BE2C (cell line): ENCODE results near the gene LRRC14B.

Source experiments
- DNase-seq: peaks from one replicate; pipeline ENCODE4 v3.0.0-alpha.2; 2020
- H3K27me3 ChIP-seq: fragments of 250-450 bp; sonication (Bioruptor Pico); 2 replicates; pipeline ENCODE4 v1.5.1; 2020; ENCODE audit warnings: mild to moderate bottlenecking
- H3K36me3 ChIP-seq: fragments of 250-450 bp; sonication (Bioruptor Pico); 2 replicates; pipeline ENCODE4 v1.5.1; 2020; ENCODE audit warnings: mild to moderate bottlenecking
- H3K4me1 ChIP-seq: fragments of 250-450 bp; sonication (Bioruptor Pico); 2 replicates; pipeline ENCODE4 v1.5.1; 2020
- H3K4me3 ChIP-seq: 2 replicates; pipeline ENCODE4 v1.5.1; 2011; ENCODE audit warnings: low read depth, low read length
- H3K9me3 ChIP-seq: fragments of 250-450 bp; sonication (Bioruptor Pico); 2 replicates; pipeline ENCODE4 v1.5.1; 2020
- TF ChIP-seq, protein P1 (sequence below): IDR thresholded peaks from 2 replicates; pipeline ENCODE4 v1.5.1; 2012; ENCODE audit warnings: mild to moderate bottlenecking, low read depth, low read length

LRRC14B gene

DNA sequence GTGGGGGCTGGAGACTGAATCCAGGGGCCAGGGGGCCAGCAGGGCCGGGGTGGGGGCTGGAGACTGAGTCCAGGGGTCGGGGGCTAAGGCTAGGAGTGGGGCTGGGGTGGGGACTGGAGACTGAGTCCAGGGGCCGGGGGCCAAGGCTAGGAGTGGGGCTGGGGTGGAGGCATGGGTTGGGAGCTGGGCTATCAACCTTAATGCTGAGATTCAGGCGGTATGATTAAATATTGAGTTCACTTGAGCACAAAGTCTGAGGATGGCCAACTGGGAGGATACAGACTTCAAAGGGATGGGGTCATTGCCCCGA is 17.0 kb upstream of the LRRC14B start:
- DNase-seq = no peak
- Histone ChIP-seq H3K4me3 (no peak overlapping the region), H3K27me3 (peaks cover 16% of the 10 kb centered on the region), H3K36me3 (no peaks in the 10 kb centered on the region), H3K9me3 (no peaks in the 10 kb centered on the region), H3K4me1 (no peaks in the 10 kb centered on the region)
- TF ChIP-seq, protein P1, sequence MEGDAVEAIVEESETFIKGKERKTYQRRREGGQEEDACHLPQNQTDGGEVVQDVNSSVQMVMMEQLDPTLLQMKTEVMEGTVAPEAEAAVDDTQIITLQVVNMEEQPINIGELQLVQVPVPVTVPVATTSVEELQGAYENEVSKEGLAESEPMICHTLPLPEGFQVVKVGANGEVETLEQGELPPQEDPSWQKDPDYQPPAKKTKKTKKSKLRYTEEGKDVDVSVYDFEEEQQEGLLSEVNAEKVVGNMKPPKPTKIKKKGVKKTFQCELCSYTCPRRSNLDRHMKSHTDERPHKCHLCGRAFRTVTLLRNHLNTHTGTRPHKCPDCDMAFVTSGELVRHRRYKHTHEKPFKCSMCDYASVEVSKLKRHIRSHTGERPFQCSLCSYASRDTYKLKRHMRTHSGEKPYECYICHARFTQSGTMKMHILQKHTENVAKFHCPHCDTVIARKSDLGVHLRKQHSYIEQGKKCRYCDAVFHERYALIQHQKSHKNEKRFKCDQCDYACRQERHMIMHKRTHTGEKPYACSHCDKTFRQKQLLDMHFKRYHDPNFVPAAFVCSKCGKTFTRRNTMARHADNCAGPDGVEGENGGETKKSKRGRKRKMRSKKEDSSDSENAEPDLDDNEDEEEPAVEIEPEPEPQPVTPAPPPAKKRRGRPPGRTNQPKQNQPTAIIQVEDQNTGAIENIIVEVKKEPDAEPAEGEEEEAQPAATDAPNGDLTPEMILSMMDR = no peak

DNA sequence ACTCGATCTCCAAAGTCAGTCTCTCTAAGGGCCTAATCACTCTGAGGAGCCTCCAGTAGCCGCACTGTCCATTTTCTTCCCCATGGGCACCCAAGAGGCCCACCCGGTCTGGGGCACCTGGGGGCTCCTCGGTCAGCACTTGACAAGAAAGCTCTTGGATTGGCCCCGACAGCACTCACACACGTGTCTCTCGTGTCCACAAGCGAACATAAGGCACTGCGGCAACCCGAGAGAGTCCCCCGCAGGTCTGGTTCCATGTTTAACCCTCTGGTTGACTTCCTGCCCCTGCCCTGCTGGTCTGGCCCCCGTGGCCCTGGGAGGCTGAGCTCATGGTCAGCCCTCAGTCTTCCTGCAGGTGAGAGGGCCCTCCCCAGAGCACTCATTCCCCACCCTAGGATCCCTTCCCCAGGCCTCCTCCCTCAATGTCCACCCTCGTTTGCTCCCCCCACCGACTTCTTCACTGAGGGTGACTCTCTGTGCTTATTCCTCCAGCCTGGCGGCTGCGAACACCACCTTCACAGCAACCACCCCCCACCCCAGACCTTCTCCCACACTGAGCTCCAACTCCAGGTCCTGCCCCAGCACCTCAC is 16.3 kb upstream of the LRRC14B start:
- H3K36me3 ChIP-seq = no peaks in the 10 kb centered on the region
- DNase-seq = no peak
- H3K27me3 ChIP-seq = peaks cover 16% of the 10 kb centered on the region
- TF ChIP-seq, protein P1 = no peak
- H3K4me1 ChIP-seq = no peaks in the 10 kb centered on the region
- no peak overlapping the region for H3K4me3 ChIP-seq
- no peaks in the 10 kb centered on the region for H3K9me3 ChIP-seq

DNA sequence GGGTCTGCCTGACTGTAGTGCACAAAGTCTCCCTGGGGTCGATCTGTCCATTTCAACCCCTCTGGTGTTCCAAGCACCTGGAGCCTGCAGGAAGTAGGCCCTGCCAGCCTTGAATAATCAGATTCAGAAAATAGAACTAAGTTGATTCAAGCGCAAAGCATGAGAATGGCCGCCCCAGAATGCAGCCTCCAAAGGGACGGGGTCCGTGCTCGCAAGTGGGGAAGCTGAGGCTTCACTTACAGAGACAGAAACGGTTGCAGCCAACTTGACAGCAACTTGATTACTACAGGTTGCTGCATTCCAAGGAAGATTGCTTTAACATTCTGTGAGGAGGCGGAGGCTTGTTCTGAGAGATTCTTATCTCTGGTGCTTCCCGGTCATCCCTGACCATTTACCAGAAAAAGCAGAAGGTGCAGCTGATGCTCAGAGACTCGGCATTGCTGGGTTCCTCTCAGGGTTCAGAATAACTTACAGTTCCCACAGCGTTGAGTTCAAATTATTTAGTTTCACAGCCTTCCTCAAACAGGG is 14.9 kb upstream of the LRRC14B start:
- no peaks in the 10 kb centered on the region for H3K4me1 ChIP-seq
- no peak for DNase-seq
- H3K27me3 ChIP-seq = peaks cover 16% of the 10 kb centered on the region
- no peaks in the 10 kb centered on the region for H3K36me3 ChIP-seq
- TF ChIP-seq, protein P1 = no peak
- no peaks in the 10 kb centered on the region for H3K9me3 ChIP-seq
- H3K4me3 ChIP-seq = no peak overlapping the region

DNA sequence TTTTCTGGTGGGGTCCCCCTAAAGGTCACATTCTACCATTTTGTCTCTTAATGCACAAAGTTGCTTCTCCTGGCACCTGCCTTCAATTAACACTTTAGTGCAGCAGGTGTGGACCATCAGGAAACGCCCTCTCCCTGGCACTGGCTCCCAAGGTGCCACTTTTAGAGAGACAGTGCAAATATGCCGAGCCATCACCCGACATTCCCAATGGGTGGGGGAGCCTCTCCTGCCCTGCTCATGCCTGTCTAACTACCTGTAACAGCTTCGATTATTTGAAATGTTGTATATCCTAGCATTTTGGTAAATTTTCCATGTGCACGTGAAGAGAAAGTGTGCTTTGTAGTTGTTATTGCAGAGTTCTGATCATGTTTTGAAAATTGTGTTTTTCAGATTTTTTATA is 13.2 kb upstream of the LRRC14B start:
- TF ChIP-seq, protein P1 = no peak
- Histone ChIP-seq H3K36me3 (no peaks in the 10 kb centered on the region), H3K9me3 (no peaks in the 10 kb centered on the region), H3K4me1 (no peaks in the 10 kb centered on the region), H3K27me3 (peaks cover 10% of the 10 kb centered on the region), H3K4me3 (no peak overlapping the region)
- DNase-seq = no peak

DNA sequence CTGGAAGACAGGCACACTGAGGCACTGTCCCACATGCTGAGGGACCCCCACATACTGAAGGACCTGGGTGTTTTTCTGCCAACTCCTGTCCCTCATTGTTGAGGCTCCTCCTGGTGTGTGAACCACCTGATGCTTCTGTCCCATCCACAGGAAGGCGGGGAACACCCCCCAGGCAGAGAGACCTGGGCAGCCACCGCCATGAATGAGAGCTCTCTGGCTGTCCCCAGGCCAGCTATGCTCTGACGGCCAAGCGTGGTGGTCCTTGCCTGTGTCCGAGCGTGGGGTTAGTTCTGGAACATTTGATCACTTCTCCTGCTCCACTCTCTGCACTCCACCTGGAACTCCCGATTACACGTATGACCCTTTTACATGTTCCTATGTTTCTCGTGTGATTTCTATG is 11.9 kb upstream of the LRRC14B start:
- no peak for DNase-seq
- Histone ChIP-seq H3K27me3 (peaks cover 9% of the 10 kb centered on the region), H3K4me3 (no peak overlapping the region), H3K4me1 (no peaks in the 10 kb centered on the region), H3K9me3 (no peaks in the 10 kb centered on the region), H3K36me3 (no peaks in the 10 kb centered on the region)
- TF ChIP-seq, protein P1 = no peak

DNA sequence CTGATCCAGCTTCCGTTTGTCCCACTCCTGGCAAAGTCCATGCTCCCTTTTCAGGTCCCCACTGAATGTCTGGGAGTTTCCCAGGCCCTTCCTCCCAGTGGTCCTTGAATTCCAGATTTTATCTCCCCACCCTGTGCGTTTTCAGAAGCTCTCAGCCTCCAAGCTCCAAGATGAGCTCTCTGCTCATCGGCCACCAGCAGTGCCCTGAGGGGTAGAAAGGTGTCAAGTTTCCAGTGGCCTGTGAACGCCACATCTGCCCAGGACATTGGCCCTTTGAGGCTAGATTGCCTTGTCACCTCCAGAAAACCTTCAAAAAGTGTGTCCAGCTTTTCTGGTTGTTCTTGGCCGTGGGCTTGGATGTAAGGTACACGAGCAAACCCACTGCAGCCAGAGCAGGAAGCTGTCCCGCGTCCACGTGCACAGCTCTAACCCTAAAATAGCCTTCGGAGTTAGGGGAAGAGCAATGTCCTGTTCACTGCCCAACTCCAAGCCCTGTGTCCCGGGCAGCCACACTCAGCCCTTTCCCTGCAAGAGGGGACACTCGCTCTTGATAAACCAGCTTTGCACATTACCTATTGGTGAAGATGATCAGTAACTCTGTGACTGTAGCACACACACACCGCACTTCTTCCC is 10.9 kb upstream of the LRRC14B start:
- H3K4me1 ChIP-seq = no peaks in the 10 kb centered on the region
- H3K36me3 ChIP-seq = no peaks in the 10 kb centered on the region
- no peaks in the 10 kb centered on the region; the same call in 1 of the 2 replicates for H3K27me3 ChIP-seq
- no peak overlapping the region for H3K4me3 ChIP-seq
- H3K9me3 ChIP-seq = no peaks in the 10 kb centered on the region
- DNase-seq = no peak
- TF ChIP-seq, protein P1 = no peak
